Kidney (tissue), 14 donors: ENCODE results near the gene NPAS1. TPM values are rescaled to one million over a fixed set of nuclear protein-coding genes. Genes with fewer than 3 reads are reported as not detected.

ENCODE experiments used
- DNase-seq, 5 donors: peaks; one replicate each; pipeline ENCODE4 v3.0.0-alpha.2; 2013 to 2020
- FAIRE-seq: peaks from 2 replicates; lab custom pipeline; 2012; peaks lifted over from hg19 to GRCh38; lab: Jason Lieb, UNC
- H3K27ac ChIP-seq, 2 donors: one replicate each; pipeline ENCODE4 v1.7.0; 2013; ENCODE audit warnings: low read depth in 2 of 2, low read length in 2 of 2, inconsistent platforms in 1 of 2
- H3K27me3 ChIP-seq: one replicate; pipeline ENCODE4 v1.7.1; 2013; ENCODE audit warnings: low read length, inconsistent platforms; ENCODE audit not compliant: control insufficient read depth, insufficient read depth
- H3K36me3 ChIP-seq, 3 donors: one replicate each; pipeline versions ENCODE4 v1.7.0 to v1.7.1; 2013; ENCODE audit warnings: low read length in 3 of 3, control low read depth in 1 of 3, inconsistent platforms in 1 of 3; ENCODE audit not compliant: insufficient read depth in 3 of 3, control insufficient read depth in 2 of 3
- H3K4me1 ChIP-seq, 3 donors: one replicate each; pipeline versions ENCODE4 v1.7.0 to v1.7.1; 2013; ENCODE audit warnings: low read length in 3 of 3, inconsistent platforms in 1 of 3, low read depth in 1 of 3; ENCODE audit not compliant: control insufficient read depth in 2 of 3, insufficient read depth in 2 of 3
- H3K4me3 ChIP-seq, 3 donors: one replicate each; pipeline versions ENCODE4 v1.7.0 to v1.8.1; 2013; ENCODE audit warnings: low read length in 3 of 3, control low read depth in 1 of 3, inconsistent platforms in 1 of 3
- H3K9ac ChIP-seq, 3 donors: one replicate each; pipeline versions ENCODE4 v1.7.0 to v1.7.1; 2013; ENCODE audit warnings: low read length in 3 of 3, control low read depth in 1 of 3, inconsistent platforms in 1 of 3
- H3K9me3 ChIP-seq, 3 donors: one replicate each; pipeline versions ENCODE4 v1.7.0 to v1.7.1; 2013; ENCODE audit warnings: low read length in 3 of 3, control low read depth in 1 of 3, inconsistent platforms in 1 of 3; ENCODE audit not compliant: control insufficient read depth in 2 of 3, insufficient read depth in 1 of 3
- intact Hi-C: fragments of 100-400 bp; cut with DNase I; formaldehyde crosslinking; loops from one replicate; pipeline ENCODE4 v1.11.1; 2022
- polyA plus RNA-seq: library from polyadenylated mRNA; stranded (reverse); fragments of 350-450 nt; fragmentation: Illumina TruSeq; extraction: RNeasy Lipid Tissue Mini Kit (QIAGEN cat#74804); gene quantifications from one replicate; pipeline ENCODE4 v1.2.3, GENCODE V29; 2014; ENCODE audit warnings: low read depth, low replicate concordance; ENCODE audit not compliant: insufficient read depth
- total RNA-seq: library from RNA; stranded (reverse); fragmentation: NEBNext Ultra II Directional; extraction: Animal tissue kit (Norgen Biotek cat#: 25700); gene quantifications from one replicate; pipeline ENCODE4 v1.2.1, GENCODE V29; 2021
- TF ChIP-seq, protein P1 (sequence below): IDR thresholded peaks from 3 replicates; pipeline ENCODE4 v1.5.1; 2012; ENCODE audit warnings: mild to moderate bottlenecking, moderate library complexity, borderline replicate concordance; ENCODE audit not compliant: insufficient read depth; ENCODE audit errors: extremely low read depth
- donor health status: control.
- donor health status: control.
- donor health status: control.
- donor health status: control.
- donor health status: control.
- donor health status: DM: yes; HTN: yes; CAD: no.
- donor health status: Normal renal cell carcinoma (clear cell type).

NPAS1 gene
- total and polyA plus RNA-seq, 2 donors from 2014 or later: 0.38 to 1.7 TPM

DNA sequence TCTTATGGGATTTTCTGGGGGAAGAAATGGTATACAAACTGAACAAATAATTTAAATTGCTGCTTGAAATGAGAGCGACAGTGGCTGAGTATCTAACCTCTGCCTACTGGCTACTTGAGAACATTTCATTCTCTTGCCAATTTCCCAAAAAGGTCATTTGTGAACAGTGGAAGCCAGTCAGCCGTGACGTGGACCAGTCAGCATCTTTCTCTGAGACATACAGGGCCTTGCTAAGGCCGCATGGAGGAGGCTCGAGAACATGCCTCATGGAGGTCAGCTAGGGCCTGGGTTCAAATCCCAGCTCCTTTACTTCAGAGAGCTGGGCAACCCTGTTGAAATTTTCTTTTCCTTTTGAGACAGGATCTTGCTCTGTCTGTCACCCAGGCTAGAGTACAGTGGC lies 73.6 kb downstream of the NPAS1 start:
- no peaks in the 10 kb centered on the region for H3K27me3 ChIP-seq
- TF ChIP-seq, protein P1, sequence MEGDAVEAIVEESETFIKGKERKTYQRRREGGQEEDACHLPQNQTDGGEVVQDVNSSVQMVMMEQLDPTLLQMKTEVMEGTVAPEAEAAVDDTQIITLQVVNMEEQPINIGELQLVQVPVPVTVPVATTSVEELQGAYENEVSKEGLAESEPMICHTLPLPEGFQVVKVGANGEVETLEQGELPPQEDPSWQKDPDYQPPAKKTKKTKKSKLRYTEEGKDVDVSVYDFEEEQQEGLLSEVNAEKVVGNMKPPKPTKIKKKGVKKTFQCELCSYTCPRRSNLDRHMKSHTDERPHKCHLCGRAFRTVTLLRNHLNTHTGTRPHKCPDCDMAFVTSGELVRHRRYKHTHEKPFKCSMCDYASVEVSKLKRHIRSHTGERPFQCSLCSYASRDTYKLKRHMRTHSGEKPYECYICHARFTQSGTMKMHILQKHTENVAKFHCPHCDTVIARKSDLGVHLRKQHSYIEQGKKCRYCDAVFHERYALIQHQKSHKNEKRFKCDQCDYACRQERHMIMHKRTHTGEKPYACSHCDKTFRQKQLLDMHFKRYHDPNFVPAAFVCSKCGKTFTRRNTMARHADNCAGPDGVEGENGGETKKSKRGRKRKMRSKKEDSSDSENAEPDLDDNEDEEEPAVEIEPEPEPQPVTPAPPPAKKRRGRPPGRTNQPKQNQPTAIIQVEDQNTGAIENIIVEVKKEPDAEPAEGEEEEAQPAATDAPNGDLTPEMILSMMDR: no peak
- peaks cover 0 to 19% (median 8%) of the 10 kb centered on the region in 3 donors for H3K4me1 ChIP-seq
- H3K4me3 ChIP-seq: no peak overlapping the region
- H3K9me3 ChIP-seq: no peaks in the 10 kb centered on the region
- intact Hi-C loops: no loop called here
- H3K9ac ChIP-seq: no peak overlapping the region
- H3K27ac ChIP-seq: no peak overlapping the region
- DNase-seq (peak in 1 of 5 donors; percentile 67), FAIRE-seq (no peak)
- peaks cover 0 to 17% (median 15%) of the 10 kb centered on the region in 3 donors for H3K36me3 ChIP-seq

- Histone ChIP-seq H3K4me3 (no peak overlapping the region), H3K4me1 (peaks cover 0 to 19% (median 8%) of the 10 kb centered on the region in 3 donors), H3K9me3 (no peaks in the 10 kb centered on the region), H3K27me3 (no peaks in the 10 kb centered on the region), H3K9ac (no peak overlapping the region), H3K27ac (no peak overlapping the region), H3K36me3 (peaks cover 0 to 17% (median 15%) of the 10 kb centered on the region in 3 donors)
- TF ChIP-seq, protein P1: no peak
- intact Hi-C loops: no loop called here
- DNase-seq: peak in 4 of 5 donors; percentile 48 to 73 (median 68)
- no peak for FAIRE-seq
These were observed 74.2 kb downstream of the NPAS1 start for GRCh38 chr19:47093841-47094240.

- DNase-seq: peak in 1 of 5 donors; percentile 71
- H3K36me3 ChIP-seq: peaks cover 0 to 11% (median 9%) of the 10 kb centered on the region in 3 donors
These were observed 75.2 kb downstream of the NPAS1 start for GRCh38 chr19:47094557-47095475.

More at GRCh38 chr19:47094557-47095475, 75.2 kb downstream of the NPAS1 start:
- H3K4me3 ChIP-seq: no peak overlapping the region
- no peaks in the 10 kb centered on the region for H3K9me3 ChIP-seq
- no peak overlapping the region for H3K9ac ChIP-seq
- intact Hi-C loops: no loop called here
- no peaks in the 10 kb centered on the region for H3K27me3 ChIP-seq
- peaks cover 0 to 19% (median 8%) of the 10 kb centered on the region in 3 donors for H3K4me1 ChIP-seq
- no peak for FAIRE-seq
- peak overlapping the region; percentile 26 to 44 for H3K27ac ChIP-seq
- TF ChIP-seq, protein P1: no peak

Other genes starting within 250 kb of the NPAS1 start
- 93.9 TPM for gene SLC1A5, start 231.2 kb upstream of the NPAS1 start, total RNA-seq
- 42.1 TPM for gene SLC1A5, start 231.2 kb upstream of the NPAS1 start, polyA plus RNA-seq
- gene AP2S1, start 169.0 kb upstream of the NPAS1 start, total RNA-seq: 105 TPM
- gene AP2S1, start 169.0 kb upstream of the NPAS1 start, polyA plus RNA-seq: 226 TPM
- 53.6 TPM for gene ARHGAP35, start 158.8 kb upstream of the NPAS1 start, total RNA-seq
- gene ARHGAP35, start 158.8 kb upstream of the NPAS1 start, polyA plus RNA-seq: 14.0 TPM
- gene TMEM160, start 28.8 kb downstream of the NPAS1 start, total RNA-seq: 34.1 TPM
- 57.9 TPM for gene TMEM160, start 28.8 kb downstream of the NPAS1 start, polyA plus RNA-seq
- 55.2 TPM for gene ZC3H4, start 93.9 kb downstream of the NPAS1 start, total RNA-seq
- gene ZC3H4, start 93.9 kb downstream of the NPAS1 start, polyA plus RNA-seq: 5.7 TPM
- 49.4 TPM for gene SAE1, start 111.0 kb downstream of the NPAS1 start, total RNA-seq
- 39.5 TPM for gene SAE1, start 111.0 kb downstream of the NPAS1 start, polyA plus RNA-seq
- 14.2 TPM for gene BBC3, start 211.4 kb downstream of the NPAS1 start, total RNA-seq
- 3.2 TPM for gene BBC3, start 211.4 kb downstream of the NPAS1 start, polyA plus RNA-seq
- 49.0 TPM for gene CCDC9, start 236.7 kb downstream of the NPAS1 start, total RNA-seq
- 14.0 TPM for gene CCDC9, start 236.7 kb downstream of the NPAS1 start, polyA plus RNA-seq